ENCODE data around the gene EMC9.

Gene EMC9

GRCh38 chr14:24181371-24182077 is 40.1 kb upstream of the EMC9 start:
- Mint-ChIP-seq H3K27ac (no peak overlapping the region), H3K4me3 (no peak overlapping the region), H3K27me3 (no peaks in the 10 kb centered on the region), H3K9me3 (no peaks in the 10 kb centered on the region), H3K4me1 (peaks cover 9% of the 10 kb centered on the region), H3K36me3 (peaks cover 15% of the 10 kb centered on the region)
- ATAC-seq (ENCODE audit: low read depth): peak; percentile 6
- no peak for DNase-seq (ENCODE audit: low spot score in 2 of 2)

GRCh38 chr14:24179961-24180796 is 38.8 kb upstream of the EMC9 start:
- Mint-ChIP-seq H3K4me3 (no peak overlapping the region), H3K27me3 (no peaks in the 10 kb centered on the region), H3K27ac (no peak overlapping the region), H3K36me3 (peaks cover 13% of the 10 kb centered on the region), H3K4me1 (peaks cover 9% of the 10 kb centered on the region), H3K9me3 (no peaks in the 10 kb centered on the region)
- ATAC-seq (ENCODE audit: low read depth) (no peak), DNase-seq (ENCODE audit: low spot score in 2 of 2) (no peak)

GRCh38 chr14:24179294-24179960 is 38.0 kb upstream of the EMC9 start:
- H3K27ac Mint-ChIP-seq: no peak overlapping the region
- H3K27me3 Mint-ChIP-seq: no peaks in the 10 kb centered on the region
- H3K9me3 Mint-ChIP-seq: no peaks in the 10 kb centered on the region
- peaks cover 12% of the 10 kb centered on the region for H3K4me1 Mint-ChIP-seq
- H3K36me3 Mint-ChIP-seq: peaks cover 11% of the 10 kb centered on the region
- no peak for DNase-seq (ENCODE audit: low spot score in 2 of 2)
- no peak for ATAC-seq (ENCODE audit: low read depth)
- no peak overlapping the region for H3K4me3 Mint-ChIP-seq

- H3K4me3 Mint-ChIP-seq: no peak overlapping the region
- H3K9me3 Mint-ChIP-seq: no peaks in the 10 kb centered on the region
- no peaks in the 10 kb centered on the region for H3K27me3 Mint-ChIP-seq
- no peak overlapping the region for H3K27ac Mint-ChIP-seq
- H3K36me3 Mint-ChIP-seq: peaks cover 11% of the 10 kb centered on the region
- no peak for DNase-seq (ENCODE audit: low spot score in 2 of 2)
- H3K4me1 Mint-ChIP-seq: peaks cover 13% of the 10 kb centered on the region
- ATAC-seq (ENCODE audit: low read depth): no peak
These were observed 37.2 kb upstream of the EMC9 start for GRCh38 chr14:24178399-24179178.

- DNase-seq (ENCODE audit: low spot score in 2 of 2) (no peak), ATAC-seq (ENCODE audit: low read depth) (no peak)
- peaks cover 11% of the 10 kb centered on the region for H3K36me3 Mint-ChIP-seq
- no peak overlapping the region for H3K27ac Mint-ChIP-seq
- H3K27me3 Mint-ChIP-seq: no peaks in the 10 kb centered on the region
- H3K4me3 Mint-ChIP-seq: no peak overlapping the region
- peaks cover 17% of the 10 kb centered on the region for H3K4me1 Mint-ChIP-seq
- no peaks in the 10 kb centered on the region for H3K9me3 Mint-ChIP-seq
These were observed 36.5 kb upstream of the EMC9 start for GRCh38 chr14:24177891-24178290.

- peaks cover 11% of the 10 kb centered on the region for H3K36me3 Mint-ChIP-seq
- no peaks in the 10 kb centered on the region for H3K9me3 Mint-ChIP-seq
- H3K4me3 Mint-ChIP-seq: no peak overlapping the region
- H3K27ac Mint-ChIP-seq: no peak overlapping the region
- peaks cover 17% of the 10 kb centered on the region for H3K4me1 Mint-ChIP-seq
- DNase-seq (ENCODE audit: low spot score in 2 of 2): no peak
- no peaks in the 10 kb centered on the region for H3K27me3 Mint-ChIP-seq
- no peak for ATAC-seq (ENCODE audit: low read depth)
These were observed 35.8 kb upstream of the EMC9 start for GRCh38 chr14:24177041-24177825.

- Mint-ChIP-seq H3K4me3 (no peak overlapping the region), H3K27me3 (no peaks in the 10 kb centered on the region), H3K36me3 (peaks cover 7% of the 10 kb centered on the region), H3K9me3 (no peaks in the 10 kb centered on the region), H3K27ac (no peak overlapping the region), H3K4me1 (peaks cover 15% of the 10 kb centered on the region)
- no peak for ATAC-seq (ENCODE audit: low read depth)
- no peak for DNase-seq (ENCODE audit: low spot score in 2 of 2)
These were observed 35.2 kb upstream of the EMC9 start for GRCh38 chr14:24176599-24176998.

GRCh38 chr14:24172871-24173281 is 31.5 kb upstream of the EMC9 start:
- H3K27ac Mint-ChIP-seq: peak overlapping the region; percentile 20
- no peaks in the 10 kb centered on the region for H3K9me3 Mint-ChIP-seq
- H3K27me3 Mint-ChIP-seq: no peaks in the 10 kb centered on the region
- H3K4me1 Mint-ChIP-seq: peaks cover 17% of the 10 kb centered on the region
- DNase-seq (ENCODE audit: low spot score in 2 of 2) (no peak), ATAC-seq (ENCODE audit: low read depth) (no peak)
- peaks cover 10% of the 10 kb centered on the region for H3K36me3 Mint-ChIP-seq
- peak overlapping the region; percentile 93 for H3K4me3 Mint-ChIP-seq

GRCh38 chr14:24172261-24172860 is 31.0 kb upstream of the EMC9 start:
- H3K9me3 Mint-ChIP-seq: no peaks in the 10 kb centered on the region
- peaks cover 14% of the 10 kb centered on the region for H3K36me3 Mint-ChIP-seq
- H3K4me3 Mint-ChIP-seq: peak overlapping the region; percentile 93
- peak overlapping the region; percentile 53 for H3K27ac Mint-ChIP-seq
- DNase-seq (ENCODE audit: low spot score in 2 of 2): no peak
- H3K27me3 Mint-ChIP-seq: no peaks in the 10 kb centered on the region
- no peak for ATAC-seq (ENCODE audit: low read depth)
- H3K4me1 Mint-ChIP-seq: peaks cover 21% of the 10 kb centered on the region

- Mint-ChIP-seq H3K4me1 (peaks cover 22% of the 10 kb centered on the region), H3K27ac (peak within 1 kb of the TSS; percentile 84), H3K36me3 (peaks cover 16% of the 10 kb centered on the region), H3K27me3 (no peaks in the 10 kb centered on the region), H3K9me3 (no peaks in the 10 kb centered on the region), H3K4me3 (peak within 1 kb of the TSS; percentile 93)
- DNase-seq (ENCODE audit: low spot score in 2 of 2) (peak; percentile 56 to 74), ATAC-seq (ENCODE audit: low read depth) (peak; percentile 90)
These were observed 30.2 kb upstream of the EMC9 start, which contains the start of gene REC8 for GRCh38 chr14:24171422-24172260. Gene REC8 (plus strand): TSS chr14:24172080. CDS start chr14:24172553, 473 bp downstream.

GRCh38 chr14:24167469-24168114 is 26.2 kb upstream of the EMC9 start:
- peak overlapping the region; percentile 42 for H3K27ac Mint-ChIP-seq
- no peaks in the 10 kb centered on the region for H3K9me3 Mint-ChIP-seq
- ATAC-seq (ENCODE audit: low read depth) (no peak), DNase-seq (ENCODE audit: low spot score in 2 of 2) (no peak)
- H3K4me1 Mint-ChIP-seq: peaks cover 23% of the 10 kb centered on the region
- no peak overlapping the region for H3K4me3 Mint-ChIP-seq
- no peaks in the 10 kb centered on the region for H3K27me3 Mint-ChIP-seq
- H3K36me3 Mint-ChIP-seq: peaks cover 38% of the 10 kb centered on the region

- Mint-ChIP-seq H3K27ac (no peak overlapping the region), H3K4me3 (no peak overlapping the region), H3K9me3 (no peaks in the 10 kb centered on the region), H3K4me1 (peaks cover 24% of the 10 kb centered on the region), H3K27me3 (no peaks in the 10 kb centered on the region), H3K36me3 (peaks cover 45% of the 10 kb centered on the region)
- DNase-seq (ENCODE audit: low spot score in 2 of 2) (no peak), ATAC-seq (ENCODE audit: low read depth) (no peak)
These were observed 24.4 kb upstream of the EMC9 start for GRCh38 chr14:24165785-24166184.
